HG03378 (cell line): ENCODE measurements around the gene ACTG2.
"Not testable (repeated sequence)": the region's sequence is repeated elsewhere in the genome, so short reads cannot be mapped to it uniquely, and the experiment has no call there.

Source experiments
- ATAC-seq: cut with Tn5 transposase; IDR thresholded peaks from one replicate; pipeline ENCODE4 v1.9.1; 2021; ENCODE audit warnings: mild to moderate bottlenecking, moderate library complexity; ENCODE audit not compliant: unreplicated experiment

The ACTG2 gene

DNA sequence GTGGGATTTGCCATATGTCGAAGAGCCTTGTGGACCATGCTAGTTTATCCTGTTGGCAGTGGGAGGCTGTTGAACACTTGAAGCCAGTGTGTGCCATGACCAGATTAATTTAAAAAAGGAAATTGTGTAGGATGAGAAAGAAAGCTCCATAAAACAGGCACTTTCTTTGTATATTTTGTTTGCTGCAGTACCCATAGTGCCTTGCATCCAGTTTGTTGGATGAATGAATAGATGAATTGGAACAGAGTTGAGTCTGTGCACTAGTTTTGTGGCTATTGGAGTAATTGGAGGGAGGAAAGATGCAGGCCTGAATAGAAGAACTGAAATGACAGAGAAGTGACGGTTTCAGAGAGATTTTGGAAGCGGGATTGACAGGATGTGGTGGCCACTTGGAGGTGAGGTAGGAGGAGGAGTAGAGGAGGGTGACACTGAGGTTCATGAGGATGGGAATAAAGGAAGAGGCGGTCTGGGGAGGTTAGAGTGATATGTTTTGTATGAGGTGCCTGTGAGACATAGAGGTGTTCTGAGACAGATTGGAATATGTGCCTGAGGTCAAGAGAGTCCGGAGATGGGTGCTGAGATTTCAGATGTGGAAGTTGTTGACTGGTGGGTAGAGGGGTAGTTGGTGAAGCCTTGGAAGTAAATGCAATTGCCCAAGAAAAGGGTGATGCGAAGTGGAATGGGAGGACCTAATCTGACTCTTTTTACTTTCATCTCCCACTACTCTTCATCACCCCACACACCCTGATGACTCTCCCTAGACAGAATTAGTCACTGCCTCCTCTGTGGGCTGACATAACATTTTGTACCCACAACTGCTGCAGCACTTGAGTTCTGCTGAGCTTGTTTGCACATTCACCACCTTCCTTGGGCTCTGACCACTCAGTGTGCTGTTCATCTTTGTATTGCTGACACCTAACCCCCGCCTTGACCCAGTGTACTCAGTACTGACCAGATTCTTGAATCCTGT lies 39.0 kb downstream of the ACTG2 start:
- no peak for ATAC-seq

DNA sequence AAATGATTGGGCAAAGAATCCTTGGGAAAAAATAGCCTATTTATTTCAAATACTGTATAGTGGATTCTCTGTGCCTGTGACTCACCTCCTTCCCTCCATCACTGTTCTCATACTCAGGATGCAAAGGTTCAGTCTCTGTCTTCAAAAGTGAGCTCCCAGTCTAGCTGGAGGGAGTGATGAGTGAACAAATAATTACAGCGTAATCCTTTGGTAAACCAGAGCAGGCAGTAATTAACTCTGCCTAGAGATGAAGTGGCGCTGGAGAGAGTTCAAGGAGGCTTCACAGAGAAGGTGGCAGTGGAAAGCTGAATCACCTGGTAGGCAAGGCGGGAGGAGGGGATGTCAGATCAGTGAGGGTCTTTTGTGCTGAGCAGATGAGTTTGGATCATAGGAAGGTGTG lies 40.4 kb downstream of the ACTG2 start:
- ATAC-seq = no peak

DNA sequence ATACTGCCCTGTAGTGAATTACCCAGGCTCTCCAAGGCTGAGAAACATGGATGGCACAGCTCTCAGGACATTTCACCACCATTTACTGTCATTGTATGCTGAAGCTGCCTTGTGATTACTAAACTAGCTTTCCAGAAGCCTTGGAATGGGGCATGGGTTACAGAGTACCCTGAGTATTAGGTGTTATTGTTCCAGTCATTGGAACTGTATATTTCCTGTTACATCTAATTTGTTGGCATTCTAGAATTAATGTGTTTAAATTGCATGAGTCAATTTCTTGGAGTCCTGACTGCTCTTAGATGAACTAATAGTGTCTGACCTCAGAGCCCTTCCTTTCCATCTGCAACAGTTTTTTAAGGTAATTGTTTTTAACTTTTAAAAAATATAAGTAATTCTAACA lies 42.8 kb downstream of the ACTG2 start:
- no peak for ATAC-seq

DNA sequence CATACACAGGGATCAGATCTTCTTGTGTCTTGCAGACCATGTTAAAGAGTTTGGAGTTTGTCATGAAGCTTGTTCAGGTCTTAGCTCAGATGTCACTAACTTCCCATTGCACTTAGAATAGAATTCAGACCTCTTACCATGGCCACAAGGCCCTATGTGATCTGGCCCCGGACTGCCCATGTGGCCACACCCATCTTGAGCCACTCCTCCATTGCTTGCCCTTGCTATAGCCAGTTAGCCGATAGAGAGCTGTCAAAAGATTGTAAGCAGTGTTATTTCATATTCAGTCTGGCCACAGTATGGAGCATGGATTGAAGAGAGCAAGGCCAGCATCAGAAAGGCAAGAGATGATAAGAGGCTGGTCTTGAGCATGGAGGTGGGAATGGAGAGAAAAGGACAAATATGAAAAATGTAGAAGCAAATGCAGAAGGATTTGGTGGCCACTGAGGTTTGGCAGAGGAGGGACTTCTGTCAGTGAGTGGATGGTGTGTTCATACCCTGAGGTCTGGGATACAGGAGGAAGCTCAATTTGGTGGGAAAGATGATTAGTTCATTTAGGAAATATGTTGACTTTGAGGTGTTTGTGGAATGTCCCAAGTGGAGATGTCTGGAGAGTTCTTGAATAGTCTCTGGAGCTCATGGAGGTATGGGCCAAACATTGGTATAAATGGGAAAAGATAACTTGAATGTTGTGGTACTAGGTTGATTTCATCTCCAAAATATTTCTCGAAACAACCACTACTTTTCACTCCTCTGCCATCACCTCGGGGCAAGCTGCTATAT lies 44.5 kb downstream of the ACTG2 start:
- no peak for ATAC-seq

DNA sequence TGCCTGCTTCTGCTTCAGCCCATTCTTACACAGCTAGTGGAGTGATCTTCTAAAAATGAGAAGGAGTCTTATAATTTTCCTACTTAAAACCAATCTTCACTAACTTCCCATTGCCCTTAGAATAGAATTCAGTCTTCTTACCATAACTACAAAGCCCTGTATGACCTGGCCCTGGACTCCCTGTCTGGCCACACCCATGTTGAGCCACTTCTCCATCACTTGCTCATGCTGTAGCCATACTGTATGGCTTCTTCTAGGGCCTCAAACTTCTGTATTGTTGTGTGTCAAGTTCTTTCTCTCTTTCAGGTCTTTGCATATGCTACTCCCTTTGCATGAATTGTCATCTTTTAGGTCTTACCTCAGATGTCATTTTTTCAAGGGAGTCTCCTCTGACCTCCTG lies 45.1 kb downstream of the ACTG2 start:
- ATAC-seq = no peak

DNA sequence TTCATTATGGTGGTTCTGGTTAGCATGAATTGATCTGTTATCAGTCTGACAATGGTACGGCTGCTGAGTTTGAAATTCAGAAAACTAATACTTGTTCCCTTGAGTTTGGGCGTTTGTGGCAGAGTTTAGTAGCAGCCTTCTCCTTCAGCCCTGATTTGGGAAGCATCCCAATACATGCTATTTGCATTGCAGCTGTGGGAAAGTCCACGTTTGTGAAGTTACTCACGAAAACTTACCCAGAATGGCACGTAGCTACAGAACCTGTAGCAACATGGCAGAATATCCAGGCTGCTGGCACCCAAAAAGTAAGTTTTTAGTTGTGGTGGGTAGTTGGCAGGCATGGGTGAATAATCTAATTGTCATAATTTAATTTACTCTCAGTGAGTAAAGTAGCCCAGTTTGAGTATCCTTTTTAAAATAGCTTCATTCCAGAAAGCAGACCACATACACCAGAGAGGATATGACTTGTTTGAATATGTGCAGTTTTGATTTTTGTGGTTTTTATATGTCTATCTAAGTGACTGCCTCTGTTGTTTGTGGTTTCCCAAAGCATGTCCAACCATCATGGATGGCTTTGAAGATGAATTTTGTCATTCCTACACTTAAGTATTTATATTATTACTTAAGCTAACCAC lies 46.0 kb downstream of the ACTG2 start:
- ATAC-seq = no peak

DNA sequence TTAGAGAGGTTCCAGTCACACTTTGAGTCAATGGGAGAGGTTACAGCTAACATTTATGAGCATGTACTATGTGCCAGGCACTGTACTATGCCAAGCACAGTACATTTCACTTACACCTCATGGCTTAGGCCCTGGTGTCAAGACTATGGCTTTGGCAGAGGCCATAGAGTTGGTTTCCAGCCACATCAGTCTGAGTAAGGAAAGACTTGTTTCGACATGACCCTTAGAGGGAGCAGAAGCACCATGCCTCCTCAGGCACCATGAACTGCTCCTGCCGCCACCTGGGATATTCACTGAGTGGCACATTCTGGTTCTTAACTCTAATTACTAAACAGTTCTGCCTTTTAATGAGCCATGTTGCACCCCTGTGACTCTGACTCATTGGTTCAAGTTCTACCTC lies 46.6 kb downstream of the ACTG2 start:
- no peak for ATAC-seq

DNA sequence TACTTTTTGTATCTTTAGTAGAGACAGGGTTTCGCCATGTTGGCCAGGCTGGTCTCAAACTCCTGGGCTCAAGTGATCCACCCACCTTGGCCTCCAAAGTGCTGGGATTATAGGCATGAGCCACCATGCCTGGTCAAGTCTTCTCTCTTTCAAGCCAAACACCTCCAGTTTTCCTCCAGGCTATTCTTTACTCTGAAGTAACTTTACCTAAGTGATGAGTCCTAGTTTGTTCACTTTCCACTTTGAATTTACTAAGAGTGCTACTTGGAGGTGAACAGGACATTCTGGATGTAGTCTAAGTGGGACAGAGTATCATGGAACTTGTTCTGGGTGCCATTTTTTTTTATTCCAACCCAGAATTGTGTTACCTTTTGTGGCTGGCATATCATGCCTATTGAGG lies 47.3 kb downstream of the ACTG2 start:
- not testable (repeated sequence) for ATAC-seq

DNA sequence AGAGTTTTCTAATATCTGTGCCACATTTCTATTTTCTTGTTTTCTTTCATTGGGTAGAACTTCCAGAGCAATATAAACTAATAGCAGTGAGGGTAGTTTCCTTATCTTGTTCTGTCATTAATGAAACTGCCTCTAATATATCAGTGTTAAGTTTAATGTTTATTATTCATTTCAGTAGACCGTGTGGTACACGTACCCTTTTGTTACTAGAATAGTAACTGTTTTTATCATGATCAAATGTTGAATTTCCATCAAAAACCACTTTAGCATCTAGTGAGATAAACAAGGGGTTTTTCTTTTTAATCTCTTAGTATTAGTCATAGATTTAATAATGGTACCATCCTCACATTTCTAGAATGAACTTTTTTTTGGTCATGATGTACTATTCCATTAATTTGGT lies 49.9 kb downstream of the ACTG2 start:
- ATAC-seq = no peak

DNA sequence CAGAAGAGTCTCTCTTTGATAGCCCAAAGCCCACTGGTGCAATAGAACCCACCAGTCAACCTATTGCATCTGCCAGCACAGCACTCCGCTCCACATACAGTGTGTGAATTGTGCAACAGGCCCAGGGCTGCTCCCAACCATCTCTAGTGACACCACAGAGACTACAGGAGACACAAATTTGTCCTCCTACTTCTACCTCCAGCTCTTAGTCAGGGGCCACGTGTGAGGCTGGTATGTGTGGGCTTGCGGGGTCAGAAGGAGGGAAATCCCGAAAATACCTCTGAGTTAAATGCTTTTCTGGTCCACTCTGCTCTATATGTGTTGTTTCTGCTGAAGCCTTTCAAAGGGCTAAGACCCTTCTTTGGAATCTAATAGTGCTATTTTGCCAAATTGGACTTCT lies 51.9 kb downstream of the ACTG2 start:
- no peak for ATAC-seq

DNA sequence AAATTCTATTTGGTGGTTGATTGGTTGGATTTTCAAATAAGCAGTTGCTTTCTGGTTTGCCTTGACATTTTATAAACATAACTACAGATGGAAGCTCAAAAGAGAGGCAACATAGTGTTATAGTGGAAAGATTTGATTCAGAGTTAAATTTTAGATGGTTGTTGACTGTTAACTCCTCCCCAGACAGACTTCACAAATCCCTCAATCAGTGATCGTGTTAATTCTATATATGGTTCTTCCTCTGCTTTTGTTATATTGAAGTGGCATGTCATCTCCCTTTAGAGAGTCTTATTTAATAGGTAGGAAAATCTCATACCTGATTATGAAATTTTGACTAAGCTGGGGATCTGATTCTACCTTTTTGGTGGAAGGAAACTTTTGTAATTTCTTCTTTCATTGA lies 53.4 kb downstream of the ACTG2 start:
- no peak for ATAC-seq

DNA sequence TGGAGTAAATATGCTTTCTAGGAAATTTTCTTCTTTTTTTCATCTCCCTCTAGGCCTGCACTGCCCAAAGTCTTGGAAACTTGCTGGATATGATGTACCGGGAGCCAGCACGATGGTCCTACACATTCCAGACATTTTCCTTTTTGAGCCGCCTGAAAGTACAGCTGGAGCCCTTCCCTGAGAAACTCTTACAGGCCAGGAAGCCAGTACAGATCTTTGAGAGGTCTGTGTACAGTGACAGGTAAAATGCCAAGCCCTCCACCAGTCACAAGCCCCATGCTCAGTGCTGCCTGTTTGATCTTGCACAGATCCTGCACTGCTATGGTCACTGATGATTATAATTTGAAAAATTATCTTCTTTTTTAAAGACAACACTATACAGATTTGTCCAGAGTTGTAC lies 53.9 kb downstream of the ACTG2 start:
- ATAC-seq = no peak

DNA sequence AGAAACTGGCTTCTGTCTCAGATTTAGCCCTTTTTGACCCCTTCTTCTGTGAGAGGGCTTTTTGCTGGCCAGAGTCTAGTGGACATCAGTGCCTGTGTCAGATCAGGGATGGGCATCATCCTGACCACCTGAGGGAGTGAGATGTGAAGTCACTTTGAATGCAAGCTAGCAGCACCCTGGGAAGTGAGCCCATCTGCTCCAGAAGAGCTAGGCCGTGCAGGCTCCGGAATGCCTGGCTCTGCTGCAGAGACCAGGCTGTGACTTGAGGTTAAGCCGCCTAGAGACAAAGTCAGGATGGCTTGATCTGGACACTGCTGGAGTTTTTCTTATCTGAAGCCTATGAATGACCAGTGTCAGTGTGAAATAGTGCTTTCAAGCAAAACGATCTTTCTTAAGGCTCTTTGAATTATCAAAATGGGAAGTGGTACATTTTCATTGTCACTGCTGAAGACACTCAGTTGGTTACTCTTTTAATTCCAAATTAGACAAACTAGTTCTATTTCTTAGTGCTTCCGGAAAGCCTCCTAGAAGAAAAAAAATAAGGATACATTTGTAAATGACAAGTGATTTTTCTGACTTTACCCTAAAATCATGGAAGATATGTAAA lies 54.7 kb downstream of the ACTG2 start:
- no peak for ATAC-seq

DNA sequence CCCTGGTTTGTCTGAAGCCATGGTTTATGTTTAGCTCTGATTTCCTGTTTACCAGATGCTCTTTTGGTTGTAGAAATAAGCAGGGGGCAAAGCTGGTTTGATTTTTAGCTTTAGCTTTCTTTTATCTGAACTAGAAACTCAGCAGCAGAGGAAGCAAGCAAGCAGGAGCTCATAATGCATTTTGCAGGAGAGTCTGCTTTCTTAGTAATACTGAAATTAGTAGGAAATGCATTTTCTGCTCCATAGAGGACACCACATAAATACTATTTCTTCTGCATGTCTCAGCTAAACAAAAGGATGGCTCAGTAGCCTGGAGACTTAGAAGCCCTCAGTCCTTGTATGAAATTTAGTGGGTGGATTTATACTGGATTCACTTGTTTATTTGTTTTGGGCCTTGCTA lies 57.0 kb downstream of the ACTG2 start:
- ATAC-seq = no peak

DNA sequence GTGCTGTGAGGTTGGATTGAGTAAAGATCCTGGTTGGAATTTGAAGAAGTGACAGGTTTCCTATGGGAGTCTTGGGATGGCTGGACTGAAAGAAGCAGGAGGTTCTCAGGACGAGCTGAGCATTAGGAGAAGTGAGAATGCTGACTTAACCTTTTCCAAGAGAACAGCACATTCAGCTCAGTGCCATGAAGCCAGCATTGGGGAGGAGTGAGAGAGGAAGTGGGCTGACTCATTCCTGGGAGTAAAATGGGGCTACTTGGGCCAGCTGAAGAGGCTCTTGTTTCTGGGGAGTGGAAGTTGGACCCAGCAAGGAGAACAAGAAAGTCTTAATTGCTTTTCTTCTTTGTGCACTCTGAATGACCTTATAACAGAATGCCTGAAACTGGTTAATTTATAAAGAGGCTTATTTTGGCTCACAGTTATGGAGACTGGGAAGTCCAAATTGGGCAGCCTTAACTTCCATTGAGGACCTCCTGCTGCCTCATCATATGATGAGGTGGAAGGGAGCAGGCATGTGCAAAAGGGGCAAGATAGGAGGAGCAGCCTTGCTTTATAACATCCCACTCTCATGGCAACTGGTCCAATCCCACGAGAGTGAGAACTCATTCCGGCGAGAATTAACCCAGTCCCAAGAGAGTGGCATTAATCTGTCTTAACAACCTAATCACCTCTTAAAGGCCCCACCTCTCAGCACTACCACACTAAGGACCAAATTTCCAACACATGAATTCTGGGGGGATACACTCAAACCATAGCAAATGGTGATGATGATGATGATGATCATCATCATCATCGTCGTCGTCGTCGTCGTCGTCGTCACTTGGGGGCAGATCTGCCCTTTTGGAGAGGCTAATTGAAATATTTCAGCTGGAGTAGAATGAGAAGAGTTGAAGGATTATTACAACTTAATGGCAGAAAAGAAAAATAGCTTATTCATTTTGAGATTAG lies 60.0 kb downstream of the ACTG2 start:
- ATAC-seq = no peak

DNA sequence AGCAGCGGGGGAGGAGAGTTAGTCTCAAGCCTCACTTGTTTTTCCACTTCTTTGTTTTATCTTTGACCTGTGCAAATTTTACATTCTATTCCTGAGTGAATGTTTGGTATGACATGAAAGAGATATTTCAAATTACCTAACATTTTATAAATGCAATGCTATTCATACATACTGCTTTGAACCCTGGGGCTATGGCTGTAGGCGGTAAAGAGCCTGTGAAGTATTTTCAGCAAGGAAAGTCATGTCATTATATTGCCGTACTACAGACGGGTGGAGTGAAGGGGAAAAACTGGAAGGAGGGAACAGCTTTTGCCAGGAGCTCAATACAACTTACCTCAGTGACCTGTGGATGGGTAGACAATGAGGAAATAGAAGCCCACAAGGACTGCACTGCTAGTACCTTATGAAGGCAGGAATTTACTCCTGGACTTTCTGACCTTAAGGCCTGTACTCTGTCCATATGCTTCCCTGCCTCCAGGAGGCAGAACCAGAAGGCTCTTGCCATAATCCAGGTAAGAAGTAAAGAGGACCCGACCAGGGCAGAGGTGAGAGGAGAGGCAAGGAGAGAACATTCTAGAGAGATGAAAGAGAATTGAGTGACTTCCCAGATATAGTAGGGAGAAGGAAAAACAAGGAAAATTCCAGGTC lies 63.5 kb downstream of the ACTG2 start:
- no peak for ATAC-seq

DNA sequence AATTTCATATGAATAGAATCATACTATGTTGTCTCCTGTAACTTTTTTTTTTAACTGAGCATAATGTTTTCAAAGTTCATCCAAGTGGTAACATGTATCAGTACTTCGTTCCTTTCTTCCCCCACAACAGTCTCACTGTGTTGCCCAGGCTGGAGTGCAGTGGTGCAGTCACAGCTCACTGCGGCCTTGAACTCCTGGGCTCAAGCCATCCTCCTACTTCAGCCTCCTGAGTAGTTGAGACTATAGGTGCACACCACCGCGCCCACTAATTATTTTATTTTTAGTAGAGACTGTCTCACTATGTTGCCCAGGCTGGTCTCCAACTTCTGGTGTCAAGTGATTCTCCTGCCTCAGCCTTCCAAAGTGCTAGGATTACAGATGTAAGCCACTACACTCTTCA lies 68.5 kb downstream of the ACTG2 start:
- no peak for ATAC-seq

DNA sequence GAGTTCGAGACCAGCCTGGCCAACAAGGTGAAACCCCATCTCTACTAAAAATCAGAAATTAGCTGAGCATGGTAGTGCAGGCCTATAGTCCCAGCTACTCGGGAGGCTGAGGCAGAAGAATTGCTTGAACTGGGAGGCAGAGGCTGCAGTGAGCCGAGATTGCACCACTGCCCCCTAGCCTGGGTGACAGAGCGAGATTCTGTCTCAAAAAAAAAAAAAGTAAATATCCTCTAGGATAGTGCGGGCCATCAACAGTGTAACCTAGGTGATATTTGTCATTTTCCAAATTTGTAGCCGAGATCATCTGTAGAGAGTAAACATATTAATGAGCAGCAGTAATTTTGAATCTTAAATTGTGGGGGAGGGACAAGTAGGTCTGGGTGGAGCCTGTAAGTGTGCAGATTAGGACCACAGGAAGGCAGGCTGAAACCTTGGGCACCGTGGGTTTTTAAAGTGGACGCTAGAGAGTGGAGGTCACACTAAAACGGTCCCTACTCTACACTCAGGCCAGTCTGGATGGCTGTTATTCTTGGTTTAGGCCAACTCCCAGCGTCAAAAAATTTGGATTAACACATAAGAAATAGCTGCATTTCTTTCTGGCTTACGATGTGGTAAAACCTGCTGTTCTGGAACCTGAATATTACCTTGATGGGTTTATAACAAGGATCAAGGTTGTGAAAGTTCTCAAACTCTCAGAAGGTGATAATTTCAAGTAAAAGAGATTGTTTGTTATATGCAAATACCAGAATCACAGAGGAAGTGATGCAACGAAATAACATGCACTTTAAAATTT lies 69.2 kb downstream of the ACTG2 start:
- no peak for ATAC-seq

DNA sequence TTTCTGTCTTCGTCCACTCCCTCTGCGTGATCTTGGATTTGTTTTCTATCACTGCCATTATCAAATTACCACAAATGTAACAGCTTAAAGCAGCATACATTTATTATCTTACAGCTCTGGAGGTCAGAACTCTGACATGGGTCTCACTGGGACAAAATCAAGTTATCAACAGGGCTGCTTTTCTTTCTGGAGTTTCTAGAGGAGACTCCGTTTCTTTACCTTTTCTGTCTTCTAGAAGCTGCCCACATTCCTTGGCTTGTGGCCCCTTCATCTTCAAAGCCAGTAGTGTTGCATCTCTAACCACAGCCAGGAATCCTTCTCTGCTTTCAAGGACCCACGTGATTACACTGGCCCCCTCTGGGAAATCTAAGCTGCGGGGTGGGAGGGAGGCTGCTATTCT lies 70.0 kb downstream of the ACTG2 start:
- ATAC-seq = no peak
